ENCODE measurements around the gene TMEM117.
"Not testable (repeated sequence)": the region's sequence is repeated elsewhere in the genome, so short reads cannot be mapped to it uniquely, and the experiment has no call there.

Gene TMEM117

GRCh38 chr12:44126806-44127205, 290.9 kb downstream of the TMEM117 start:
- DNase-seq: no peak

GRCh38 chr12:44127966-44128710, 292.3 kb downstream of the TMEM117 start:
- DNase-seq: no peak

- no peak for DNase-seq
Measured at GRCh38 chr12:44143175-44143574, 307.3 kb downstream of the TMEM117 start.

GRCh38 chr12:44148936-44149335, 313.1 kb downstream of the TMEM117 start:
- no peak for DNase-seq

- DNase-seq: no peak
Measured at GRCh38 chr12:44154128-44154527, 318.2 kb downstream of the TMEM117 start.

GRCh38 chr12:44155358-44155757, 319.5 kb downstream of the TMEM117 start:
- no peak for DNase-seq

GRCh38 chr12:44157359-44157758, 321.5 kb downstream of the TMEM117 start:
- no peak for DNase-seq

- DNase-seq: no peak
Measured at GRCh38 chr12:44158746-44159145, 322.9 kb downstream of the TMEM117 start.

- DNase-seq: no peak
Measured at GRCh38 chr12:44159216-44159615, 323.3 kb downstream of the TMEM117 start.

- no peak for DNase-seq
Measured at GRCh38 chr12:44159862-44160261, 324.0 kb downstream of the TMEM117 start.

GRCh38 chr12:44162961-44163360, 327.1 kb downstream of the TMEM117 start:
- DNase-seq: no peak

GRCh38 chr12:44174053-44174452, 338.2 kb downstream of the TMEM117 start:
- DNase-seq: no peak

GRCh38 chr12:44184499-44185206, 348.8 kb downstream of the TMEM117 start:
- DNase-seq: no peak

GRCh38 chr12:44193281-44193680, 357.4 kb downstream of the TMEM117 start:
- no peak for DNase-seq

- not testable (repeated sequence) for DNase-seq
Measured at GRCh38 chr12:44195719-44196118, 359.8 kb downstream of the TMEM117 start.

GRCh38 chr12:44206045-44206444, 370.2 kb downstream of the TMEM117 start:
- no peak for DNase-seq

- DNase-seq: no peak
Measured at GRCh38 chr12:44217146-44217883, 381.4 kb downstream of the TMEM117 start.

GRCh38 chr12:44223736-44224135, 387.9 kb downstream of the TMEM117 start:
- no peak for DNase-seq

- DNase-seq: no peak
Measured at GRCh38 chr12:44224399-44225148, 388.7 kb downstream of the TMEM117 start.

- no peak for DNase-seq
Measured at GRCh38 chr12:44225149-44225510, 389.2 kb downstream of the TMEM117 start.

GRCh38 chr12:44227616-44228015, 391.7 kb downstream of the TMEM117 start:
- DNase-seq: no peak

- DNase-seq: no peak
Measured at GRCh38 chr12:44229846-44230245, 394.0 kb downstream of the TMEM117 start.

- DNase-seq: no peak
Measured at GRCh38 chr12:44235674-44236073, 399.8 kb downstream of the TMEM117 start.

Data from CD4-positive, alpha-beta T cell treated with Interleukin-17A for 4 hours (primary cell).